Measurements from ENCODE around the gene TBC1D10A. TPM values are rescaled to one million over a fixed set of nuclear protein-coding genes. Genes with fewer than 3 reads are reported as not detected.

The TBC1D10A gene
- total RNA-seq, 1 donor from 2014 or later = 5.0 TPM

DNA sequence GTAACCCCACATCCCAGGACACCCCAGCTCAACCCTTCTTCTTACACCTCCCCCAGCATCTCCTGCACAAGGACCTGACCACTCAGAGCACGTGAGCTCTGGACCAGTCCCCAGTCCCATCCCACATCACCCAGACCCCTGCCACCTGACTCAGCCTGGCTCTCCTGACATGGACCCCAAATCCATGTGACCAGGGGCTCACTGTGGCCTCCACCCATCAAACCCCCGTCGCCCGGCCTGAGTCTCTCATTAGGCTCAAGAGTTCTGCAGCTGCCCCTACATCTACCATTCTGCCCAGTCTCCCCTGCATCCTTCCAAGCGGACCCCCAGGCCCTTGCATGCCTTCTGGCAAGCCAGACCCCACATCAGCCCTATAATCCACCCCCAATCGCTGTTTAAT is 78.3 kb downstream of the TBC1D10A start:
- DNase-seq = no peak
- Mint-ChIP-seq H3K9me3 (ENCODE audit: unreplicated experiment) (peaks cover 4% of the 10 kb centered on the region), H3K27ac (ENCODE audit: unreplicated experiment) (no peak overlapping the region), H3K4me3 (ENCODE audit: unreplicated experiment) (no peak overlapping the region), H3K36me3 (ENCODE audit: unreplicated experiment) (no peaks in the 10 kb centered on the region), H3K4me1 (ENCODE audit: low read depth, unreplicated experiment) (peaks cover 4% of the 10 kb centered on the region), H3K27me3 (ENCODE audit: unreplicated experiment) (peaks cover 8% of the 10 kb centered on the region)
- TF ChIP-seq, protein P1, sequence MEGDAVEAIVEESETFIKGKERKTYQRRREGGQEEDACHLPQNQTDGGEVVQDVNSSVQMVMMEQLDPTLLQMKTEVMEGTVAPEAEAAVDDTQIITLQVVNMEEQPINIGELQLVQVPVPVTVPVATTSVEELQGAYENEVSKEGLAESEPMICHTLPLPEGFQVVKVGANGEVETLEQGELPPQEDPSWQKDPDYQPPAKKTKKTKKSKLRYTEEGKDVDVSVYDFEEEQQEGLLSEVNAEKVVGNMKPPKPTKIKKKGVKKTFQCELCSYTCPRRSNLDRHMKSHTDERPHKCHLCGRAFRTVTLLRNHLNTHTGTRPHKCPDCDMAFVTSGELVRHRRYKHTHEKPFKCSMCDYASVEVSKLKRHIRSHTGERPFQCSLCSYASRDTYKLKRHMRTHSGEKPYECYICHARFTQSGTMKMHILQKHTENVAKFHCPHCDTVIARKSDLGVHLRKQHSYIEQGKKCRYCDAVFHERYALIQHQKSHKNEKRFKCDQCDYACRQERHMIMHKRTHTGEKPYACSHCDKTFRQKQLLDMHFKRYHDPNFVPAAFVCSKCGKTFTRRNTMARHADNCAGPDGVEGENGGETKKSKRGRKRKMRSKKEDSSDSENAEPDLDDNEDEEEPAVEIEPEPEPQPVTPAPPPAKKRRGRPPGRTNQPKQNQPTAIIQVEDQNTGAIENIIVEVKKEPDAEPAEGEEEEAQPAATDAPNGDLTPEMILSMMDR (IDR thresholded peaks at IDR 0.05; ENCODE audit: partially characterized antibody, unreplicated experiment) = no peak

DNA sequence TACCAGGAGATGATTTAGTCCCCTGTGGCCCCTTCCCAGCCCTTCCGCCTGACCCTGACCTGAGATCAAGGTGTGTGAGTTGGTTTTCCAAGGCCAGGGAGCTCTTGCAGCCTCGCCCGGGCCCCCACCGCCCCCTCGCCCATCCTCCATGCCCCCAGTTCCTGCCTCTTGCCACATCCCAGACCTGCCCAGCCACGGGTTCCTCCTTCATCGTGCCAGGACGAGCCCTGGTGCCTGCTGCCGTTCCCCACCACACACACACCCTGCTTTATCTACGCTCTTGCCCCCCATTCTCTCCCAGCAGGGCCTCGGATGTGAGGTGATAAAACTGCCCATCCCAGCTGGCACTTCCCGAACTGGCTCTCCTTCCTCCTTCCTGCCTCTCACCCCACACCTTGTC is 78.8 kb downstream of the TBC1D10A start:
- H3K36me3 Mint-ChIP-seq (ENCODE audit: unreplicated experiment) = no peaks in the 10 kb centered on the region
- H3K9me3 Mint-ChIP-seq (ENCODE audit: unreplicated experiment) = peaks cover 4% of the 10 kb centered on the region
- H3K27ac Mint-ChIP-seq (ENCODE audit: unreplicated experiment) = no peak overlapping the region
- peaks cover 2% of the 10 kb centered on the region for H3K4me1 Mint-ChIP-seq (ENCODE audit: low read depth, unreplicated experiment)
- H3K4me3 Mint-ChIP-seq (ENCODE audit: unreplicated experiment) = no peak overlapping the region
- H3K27me3 Mint-ChIP-seq (ENCODE audit: unreplicated experiment) = peaks cover 8% of the 10 kb centered on the region
- TF ChIP-seq, protein P1 (IDR thresholded peaks at IDR 0.05; ENCODE audit: partially characterized antibody, unreplicated experiment) = no peak
- no peak for DNase-seq

DNA sequence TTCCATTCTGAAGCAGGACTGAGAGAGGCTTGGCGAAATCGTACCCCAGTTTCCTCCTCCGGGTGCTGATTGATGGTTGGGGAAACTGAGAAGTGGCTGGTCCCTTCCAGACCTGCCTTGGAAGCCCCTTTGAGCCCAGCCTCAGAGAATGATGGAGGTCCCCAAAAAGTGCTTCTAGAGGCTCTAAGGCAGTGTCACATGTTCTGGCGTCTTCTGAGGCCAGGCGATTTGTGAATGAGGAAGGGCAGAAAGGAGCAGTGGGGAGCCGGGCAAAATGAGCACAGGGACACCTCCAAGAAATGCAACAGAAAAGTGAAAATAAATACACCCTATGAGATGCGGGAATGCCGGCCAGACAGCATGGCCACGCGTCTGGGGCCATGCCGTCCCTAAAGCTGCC is 79.2 kb downstream of the TBC1D10A start:
- TF ChIP-seq, protein P1 (IDR thresholded peaks at IDR 0.05; ENCODE audit: partially characterized antibody, unreplicated experiment) = no peak
- H3K4me1 Mint-ChIP-seq (ENCODE audit: low read depth, unreplicated experiment) = no peaks in the 10 kb centered on the region
- peaks cover 4% of the 10 kb centered on the region for H3K9me3 Mint-ChIP-seq (ENCODE audit: unreplicated experiment)
- H3K36me3 Mint-ChIP-seq (ENCODE audit: unreplicated experiment) = no peaks in the 10 kb centered on the region
- H3K27me3 Mint-ChIP-seq (ENCODE audit: unreplicated experiment) = peaks cover 8% of the 10 kb centered on the region
- H3K27ac Mint-ChIP-seq (ENCODE audit: unreplicated experiment) = no peak overlapping the region
- no peak overlapping the region for H3K4me3 Mint-ChIP-seq (ENCODE audit: unreplicated experiment)
- no peak for DNase-seq

DNA sequence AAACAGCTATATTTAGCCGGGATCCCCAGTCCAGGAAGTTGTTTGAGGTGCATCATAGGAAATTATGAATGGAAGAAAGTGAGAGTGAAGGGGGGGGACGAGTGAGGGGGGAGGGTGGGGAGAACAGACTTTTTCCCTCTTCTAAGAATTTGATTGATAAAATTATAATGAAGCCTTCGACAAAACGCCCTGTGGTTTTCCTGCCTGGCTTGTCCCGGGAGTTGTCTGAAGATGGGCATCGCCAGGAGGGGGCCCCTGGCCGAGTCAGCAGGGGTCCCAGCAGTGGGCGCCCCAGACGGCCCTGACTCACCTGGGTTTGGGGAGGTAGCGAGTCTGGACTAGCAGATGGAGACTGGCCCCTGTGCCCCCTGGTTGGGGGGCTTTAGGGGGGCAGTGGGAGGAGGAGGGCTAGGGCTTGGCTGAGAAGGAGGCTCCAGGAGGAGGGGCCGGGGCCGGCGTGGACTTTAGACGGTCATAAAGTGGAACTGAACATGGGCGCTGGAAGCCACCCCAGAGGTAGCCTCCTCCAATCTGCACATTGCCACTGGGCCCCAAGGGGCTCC is 79.8 kb downstream of the TBC1D10A start:
- peaks cover 10% of the 10 kb centered on the region for H3K27me3 Mint-ChIP-seq (ENCODE audit: unreplicated experiment)
- TF ChIP-seq, protein P1 (IDR thresholded peaks at IDR 0.05; ENCODE audit: partially characterized antibody, unreplicated experiment) = no peak
- peak overlapping the region; percentile 58 for H3K4me3 Mint-ChIP-seq (ENCODE audit: unreplicated experiment)
- H3K36me3 Mint-ChIP-seq (ENCODE audit: unreplicated experiment) = no peaks in the 10 kb centered on the region
- DNase-seq = no peak
- peaks cover 4% of the 10 kb centered on the region for H3K9me3 Mint-ChIP-seq (ENCODE audit: unreplicated experiment)
- no peak overlapping the region for H3K27ac Mint-ChIP-seq (ENCODE audit: unreplicated experiment)
- H3K4me1 Mint-ChIP-seq (ENCODE audit: low read depth, unreplicated experiment) = no peaks in the 10 kb centered on the region

DNA sequence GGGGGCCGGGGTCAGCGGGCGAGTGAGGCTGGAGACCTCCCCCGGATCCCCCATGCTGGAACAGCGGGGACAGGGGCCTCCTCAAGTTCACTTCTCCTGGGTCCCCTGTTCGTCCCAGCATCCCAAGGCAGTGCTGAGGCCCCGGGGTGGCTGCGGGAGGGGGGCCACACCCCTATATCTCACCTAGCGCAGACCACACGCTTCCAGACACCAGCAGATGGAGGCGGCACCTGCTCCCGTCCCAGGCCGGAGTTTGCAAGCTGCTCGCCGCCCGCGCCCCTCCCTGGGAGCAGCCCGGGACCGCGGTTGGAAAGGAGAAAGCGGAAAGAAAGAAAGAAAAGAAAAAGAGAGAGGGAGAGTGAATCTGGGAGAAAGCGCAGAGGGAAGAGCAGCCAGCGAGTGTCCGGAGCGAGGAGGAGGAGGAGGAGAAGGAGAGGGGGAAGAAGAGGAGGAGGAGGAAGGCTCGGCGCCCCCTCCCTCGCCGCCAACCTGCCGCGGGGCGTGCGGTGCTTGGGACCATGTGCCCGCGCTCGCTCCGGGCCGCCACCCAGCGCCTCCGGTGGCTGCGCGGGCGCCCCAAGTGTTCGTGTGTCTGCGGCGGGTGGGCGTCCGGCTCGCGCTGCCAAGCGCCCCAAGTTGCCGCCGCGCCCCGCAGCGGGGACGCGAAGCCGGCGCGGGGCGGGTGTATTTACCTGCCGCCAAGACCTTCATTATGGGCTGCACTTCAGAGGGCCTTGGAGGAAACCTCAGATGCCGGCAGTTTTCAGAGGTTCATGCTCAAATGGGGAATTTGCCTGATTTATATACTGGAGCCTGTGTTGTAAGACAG is 80.5 kb downstream of the TBC1D10A start, which contains the start of gene LIF:
Gene LIF (minus strand): TSS at position 775 of the 829 bp plus-strand sequence. CDS start 64 bp downstream, at position 711.
- no peaks in the 10 kb centered on the region for H3K36me3 Mint-ChIP-seq (ENCODE audit: unreplicated experiment)
- H3K4me1 Mint-ChIP-seq (ENCODE audit: low read depth, unreplicated experiment) = no peaks in the 10 kb centered on the region
- TF ChIP-seq, protein P1 (IDR thresholded peaks at IDR 0.05; ENCODE audit: partially characterized antibody, unreplicated experiment) = no peak
- H3K4me3 Mint-ChIP-seq (ENCODE audit: unreplicated experiment) = peak within 1 kb of the TSS; percentile 95
- H3K27ac Mint-ChIP-seq (ENCODE audit: unreplicated experiment) = peak within 1 kb of the TSS; percentile 28
- H3K9me3 Mint-ChIP-seq (ENCODE audit: unreplicated experiment) = peaks cover 4% of the 10 kb centered on the region
- DNase-seq = peak; percentile 53
- peaks cover 10% of the 10 kb centered on the region for H3K27me3 Mint-ChIP-seq (ENCODE audit: unreplicated experiment)
